ENCODE data around the gene IL3. TPM values are rescaled to one million over a fixed set of nuclear protein-coding genes. Genes with fewer than 3 reads are reported as not detected.
"Not testable (repeated sequence)": the region's sequence is repeated elsewhere in the genome, so short reads cannot be mapped to it uniquely, and the experiment has no call there.

IL3 gene
- total RNA-seq, 1 donor from 2014 or later: 0.82 TPM

GRCh38 chr5:132104556-132104955 lies 44.1 kb downstream of the IL3 start:
- intact Hi-C loops (cut with micrococcal nuclease): loop anchor here (5.0 kb wide), 4 partner anchors 37 to 393 kb away; no protein-coding TSS in a partner anchor

- intact Hi-C loops (cut with micrococcal nuclease): no loop called here
Observed at GRCh38 chr5:132105688-132106087, 45.2 kb downstream of the IL3 start.

GRCh38 chr5:132108495-132108894 lies 48.0 kb downstream of the IL3 start:
- intact Hi-C loops (cut with micrococcal nuclease): not testable (repeated sequence)

GRCh38 chr5:132108957-132109356 lies 48.5 kb downstream of the IL3 start:
- intact Hi-C loops (cut with micrococcal nuclease): not testable (repeated sequence)

- intact Hi-C loops (cut with micrococcal nuclease): loop anchor here (5.0 kb wide), 1 partner anchor 32 kb away; no protein-coding TSS in a partner anchor
Observed at GRCh38 chr5:132109494-132110053, 49.1 kb downstream of the IL3 start.

GRCh38 chr5:132110195-132110594 lies 49.7 kb downstream of the IL3 start:
- intact Hi-C loops (cut with micrococcal nuclease): loop anchor here (5.0 kb wide), 1 partner anchor 33 kb away; no protein-coding TSS in a partner anchor

GRCh38 chr5:132110930-132111329 lies 50.5 kb downstream of the IL3 start:
- intact Hi-C loops (cut with micrococcal nuclease): loop anchor here (5.0 kb wide), 1 partner anchor 34 kb away; no protein-coding TSS in a partner anchor

GRCh38 chr5:132112111-132112510 lies 51.7 kb downstream of the IL3 start:
- intact Hi-C loops (cut with micrococcal nuclease): loop anchor here (5.0 kb wide), 1 partner anchor 35 kb away; no protein-coding TSS in a partner anchor

Other genes with a start within 250 kb of the IL3 start
- not detected in 2 replicates for gene MEIKIN, start 115.0 kb upstream of the IL3 start, total RNA-seq
- gene ACSL6, start 49.0 kb upstream of the IL3 start, total RNA-seq: 10.2 and 10.6 TPM in 2 replicates
- gene CSF2, start 13.1 kb downstream of the IL3 start, total RNA-seq: 54.1 TPM in 2 replicates
- 14.6 and 16.8 TPM in 2 replicates for gene P4HA2, start 167.2 kb downstream of the IL3 start, total RNA-seq
- gene PDLIM4, start 197.0 kb downstream of the IL3 start, total RNA-seq: 0.23 and 0.45 TPM in 2 replicates
- gene SLC22A4, start 233.7 kb downstream of the IL3 start, total RNA-seq: 0.25 and 0.30 TPM in 2 replicates

All from T-helper 2 cell treated with Interferon-gamma antibody and Interleukin-4, amounts not matched to agents 100 ng/mL and 5 ng/mL, for 36 hours (primary cell).